ENCODE results near the gene TGFBR1.

DNA sequence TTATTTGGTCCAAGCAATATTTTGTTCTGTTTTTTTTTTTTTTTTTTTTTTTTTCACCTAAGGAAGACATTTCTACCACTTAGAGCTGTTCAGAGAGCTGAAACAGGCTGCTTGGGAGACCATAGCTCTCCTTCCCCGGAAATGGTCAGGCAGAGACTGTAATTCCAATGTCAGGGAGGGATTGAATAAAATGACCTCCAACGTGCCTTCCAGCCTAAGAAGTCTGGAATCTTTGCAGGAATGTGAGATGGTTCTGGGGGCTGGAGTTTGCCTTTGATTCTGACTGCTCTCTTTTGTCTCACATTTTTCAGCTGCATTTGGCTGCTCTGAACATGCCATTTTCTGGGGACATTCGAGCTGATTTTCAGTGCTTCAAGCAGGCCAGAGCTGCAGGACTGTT, 38.3 kb upstream of the TGFBR1 start:
- TF ChIP-seq, protein P1, sequence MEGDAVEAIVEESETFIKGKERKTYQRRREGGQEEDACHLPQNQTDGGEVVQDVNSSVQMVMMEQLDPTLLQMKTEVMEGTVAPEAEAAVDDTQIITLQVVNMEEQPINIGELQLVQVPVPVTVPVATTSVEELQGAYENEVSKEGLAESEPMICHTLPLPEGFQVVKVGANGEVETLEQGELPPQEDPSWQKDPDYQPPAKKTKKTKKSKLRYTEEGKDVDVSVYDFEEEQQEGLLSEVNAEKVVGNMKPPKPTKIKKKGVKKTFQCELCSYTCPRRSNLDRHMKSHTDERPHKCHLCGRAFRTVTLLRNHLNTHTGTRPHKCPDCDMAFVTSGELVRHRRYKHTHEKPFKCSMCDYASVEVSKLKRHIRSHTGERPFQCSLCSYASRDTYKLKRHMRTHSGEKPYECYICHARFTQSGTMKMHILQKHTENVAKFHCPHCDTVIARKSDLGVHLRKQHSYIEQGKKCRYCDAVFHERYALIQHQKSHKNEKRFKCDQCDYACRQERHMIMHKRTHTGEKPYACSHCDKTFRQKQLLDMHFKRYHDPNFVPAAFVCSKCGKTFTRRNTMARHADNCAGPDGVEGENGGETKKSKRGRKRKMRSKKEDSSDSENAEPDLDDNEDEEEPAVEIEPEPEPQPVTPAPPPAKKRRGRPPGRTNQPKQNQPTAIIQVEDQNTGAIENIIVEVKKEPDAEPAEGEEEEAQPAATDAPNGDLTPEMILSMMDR (IDR thresholded peaks at IDR 0.05): no peak
- TF ChIP-seq EP300 (IDR thresholded peaks at IDR 0.05) (no peak), POLR2A (IDR thresholded peaks at IDR 0.05) (no peak)

Measured in gastroesophageal sphincter (tissue), 3 donors.